ENCODE results near the gene PSTPIP2. TPM values are rescaled to one million over a fixed set of nuclear protein-coding genes. Genes with fewer than 3 reads are reported as not detected.
"Not testable (repeated sequence)": the region's sequence is repeated elsewhere in the genome, so short reads cannot be mapped to it uniquely, and the experiment has no call there.

The PSTPIP2 gene
- total RNA-seq, 2 donors from 2014 or later = 2.5 to 3.2 TPM

GRCh38 chr18:46072376-46072867 is 362 bp upstream of the PSTPIP2 start:
- DNase-seq (no peak), ATAC-seq (no peak)
- intact Hi-C loops (cut with DNase I) = loop anchor here in 1 of 2 donors (10.0 kb wide), 1 partner anchor 98 kb away; no protein-coding TSS in a partner anchor

DNA sequence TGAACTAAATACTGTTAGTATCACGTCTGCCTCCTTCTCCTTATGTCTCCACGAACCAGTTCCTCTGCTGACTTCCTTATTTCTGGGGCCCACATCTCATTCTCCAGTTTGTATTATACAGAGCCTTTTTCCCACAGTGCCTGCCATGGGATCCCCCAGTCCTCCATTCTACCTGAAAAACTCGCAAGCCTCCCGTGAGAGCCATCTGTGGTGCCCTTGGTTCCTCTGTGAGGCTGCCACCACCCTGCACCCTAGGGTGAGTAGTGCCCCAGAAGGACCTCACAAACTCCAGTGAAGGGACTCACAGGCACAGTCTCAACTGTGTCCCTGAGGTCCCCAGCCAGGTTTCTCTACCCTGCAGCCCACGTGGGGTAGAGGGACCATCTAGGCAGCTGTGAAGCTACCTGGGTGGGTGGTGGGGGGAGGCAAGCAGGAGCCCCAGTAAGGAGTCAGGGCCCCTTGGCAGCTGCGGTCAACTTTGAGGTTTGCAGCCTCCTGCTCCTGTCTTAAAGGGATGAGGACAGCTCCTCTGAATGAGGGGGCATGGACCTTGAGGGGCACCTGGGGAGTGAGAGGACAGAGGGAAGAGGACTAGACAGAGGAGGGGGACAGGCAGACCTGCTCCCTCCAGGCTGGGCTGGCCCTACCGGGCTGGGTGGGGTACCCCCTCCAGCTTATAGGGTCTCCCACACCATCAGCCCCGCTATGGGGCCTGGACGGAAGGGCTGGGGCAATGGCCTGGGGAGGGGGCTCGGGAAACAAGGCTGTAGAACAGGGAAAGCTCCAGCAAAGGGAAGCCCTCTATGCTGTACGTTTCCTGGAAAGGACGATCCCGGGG is 1.0 kb downstream of the PSTPIP2 start:
- ATAC-seq = peak; percentile 4
- intact Hi-C loops (cut with DNase I) = loop anchor here in 1 of 2 donors (10.0 kb wide), 1 partner anchor 96 kb away; no protein-coding TSS in a partner anchor
- DNase-seq = no peak

DNA sequence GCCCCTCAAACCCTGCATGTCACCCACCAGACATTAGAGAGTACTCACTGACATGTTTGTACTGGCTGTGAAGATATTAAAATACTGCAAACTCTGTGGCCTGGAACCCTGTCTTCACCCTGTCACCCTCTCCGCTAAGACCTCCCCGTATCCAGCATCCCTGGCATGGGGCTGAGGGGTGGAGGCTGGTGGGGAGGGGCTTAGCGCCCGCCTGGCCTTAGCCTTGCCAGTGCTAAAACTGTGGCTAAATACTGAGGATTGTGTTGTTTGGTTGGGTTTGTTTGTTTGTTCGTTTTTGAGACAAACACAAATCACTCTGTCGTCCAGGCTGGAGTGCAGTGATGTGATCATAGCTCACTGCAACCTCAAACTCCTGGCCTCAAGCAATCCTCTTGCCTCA is 1.8 kb downstream of the PSTPIP2 start:
- intact Hi-C loops (cut with DNase I) = loop anchor here in 1 of 2 donors (10.0 kb wide), 1 partner anchor 95 kb away; no protein-coding TSS in a partner anchor
- no peak for ATAC-seq
- DNase-seq = no peak

DNA sequence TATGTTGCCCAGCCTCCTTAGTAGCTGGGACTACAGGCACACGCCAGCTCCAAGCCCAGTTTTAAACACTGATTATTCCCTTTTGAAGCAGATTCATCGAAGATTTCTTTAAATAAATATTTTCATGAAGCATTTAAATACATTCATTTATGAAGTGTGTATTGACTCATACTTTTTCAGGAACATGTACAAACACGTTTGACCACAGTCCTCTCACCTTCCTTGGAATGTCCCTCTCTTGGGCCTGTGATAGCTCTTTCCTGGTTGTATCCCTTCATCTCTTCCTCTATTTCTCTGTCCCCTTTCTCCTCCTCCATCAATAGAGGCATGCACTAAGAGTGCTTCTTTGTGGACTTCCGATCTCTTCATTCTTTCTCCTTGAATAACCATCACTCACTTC is 2.5 kb downstream of the PSTPIP2 start:
- ATAC-seq = no peak
- no peak for DNase-seq
- intact Hi-C loops (cut with DNase I) = loop anchor here in 1 of 2 donors (10.0 kb wide), 1 partner anchor 395 kb away; no protein-coding TSS in a partner anchor

DNA sequence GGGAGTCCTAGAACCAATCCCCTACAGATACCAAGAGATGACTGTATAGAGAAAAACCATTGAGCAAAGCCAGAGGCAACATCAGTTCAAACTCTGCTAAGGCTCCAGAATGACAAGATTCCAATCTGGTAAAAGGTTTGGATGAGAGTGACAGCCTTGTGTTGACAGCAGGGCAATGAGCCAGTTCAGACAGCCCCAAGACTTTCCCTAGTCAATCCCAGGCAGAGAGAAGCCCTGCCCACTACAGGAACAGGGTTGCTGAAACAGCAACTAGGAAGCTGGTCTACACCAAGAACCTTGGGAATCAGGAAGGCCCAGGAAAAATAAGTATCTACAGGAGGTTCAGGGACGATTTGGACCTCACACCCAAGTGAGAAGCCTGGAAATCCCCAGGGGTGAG is 3.3 kb downstream of the PSTPIP2 start:
- intact Hi-C loops (cut with DNase I) = loop anchor here in 1 of 2 donors (10.0 kb wide), 1 partner anchor 394 kb away; no protein-coding TSS in a partner anchor
- DNase-seq (no peak), ATAC-seq (no peak)

GRCh38 chr18:46067438-46068007 is 4.5 kb downstream of the PSTPIP2 start:
- DNase-seq = no peak
- no peak for ATAC-seq
- intact Hi-C loops (cut with DNase I) = loop anchor here in 1 of 2 donors (10.0 kb wide), 1 partner anchor 393 kb away; no protein-coding TSS in a partner anchor

DNA sequence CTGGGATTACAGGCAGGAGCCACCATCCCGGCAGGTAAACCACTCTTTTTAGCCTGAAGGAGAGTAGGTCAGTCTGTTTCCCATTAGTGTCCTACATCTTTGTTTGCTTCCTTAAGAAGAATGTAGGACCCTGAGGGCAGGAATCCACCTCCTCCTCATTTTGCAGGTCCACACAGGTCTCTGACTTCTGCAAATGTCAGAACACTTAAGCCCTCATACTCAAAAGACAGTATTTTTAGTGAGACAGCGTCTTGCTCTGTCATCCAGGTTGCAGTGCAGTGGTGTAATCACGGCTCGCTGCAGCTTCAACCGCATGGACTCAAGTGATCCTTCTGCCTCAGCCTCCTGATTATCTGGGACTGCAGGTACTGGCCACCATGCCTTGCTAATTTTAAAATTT is 9.3 kb downstream of the PSTPIP2 start:
- DNase-seq (no peak), ATAC-seq (no peak)
- intact Hi-C loops (cut with DNase I) = loop anchor here in 1 of 2 donors (10.0 kb wide), 1 partner anchor 388 kb away; no protein-coding TSS in a partner anchor

- no peak for DNase-seq
- intact Hi-C loops (cut with DNase I) = loop anchor here in 1 of 2 donors (10.0 kb wide), 1 partner anchor 387 kb away; no protein-coding TSS in a partner anchor
- ATAC-seq = no peak
These were observed 10.3 kb downstream of the PSTPIP2 start for GRCh38 chr18:46061796-46062195.

GRCh38 chr18:46061387-46061786 is 10.7 kb downstream of the PSTPIP2 start:
- intact Hi-C loops (cut with DNase I) = loop anchor here in 1 of 2 donors (10.0 kb wide), 1 partner anchor 387 kb away; no protein-coding TSS in a partner anchor
- ATAC-seq (no peak), DNase-seq (no peak)

DNA sequence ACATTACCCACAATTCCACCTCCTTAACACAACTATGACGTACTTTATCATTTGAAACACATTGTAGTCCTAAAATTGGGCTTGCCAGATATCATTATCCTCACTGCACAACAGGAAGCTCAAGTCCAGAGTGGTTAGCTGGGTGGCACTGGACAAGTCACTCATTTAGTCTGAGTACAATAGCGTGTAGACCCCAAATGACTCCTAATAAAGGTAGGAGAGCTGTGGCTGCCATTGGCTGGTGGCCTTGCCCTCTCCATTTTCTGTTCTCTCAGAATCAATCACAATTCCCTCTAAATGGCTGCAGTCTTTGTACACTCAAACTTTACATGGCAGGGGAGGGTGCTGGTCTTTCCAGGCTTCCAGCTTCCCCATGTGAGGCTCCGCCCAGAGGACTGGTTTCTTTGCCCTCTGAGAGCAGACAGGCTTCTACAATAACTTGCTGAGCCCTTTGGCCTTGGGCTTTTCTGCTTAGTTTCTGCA is 11.7 kb downstream of the PSTPIP2 start:
- intact Hi-C loops (cut with DNase I) = loop anchor here in 1 of 2 donors (10.0 kb wide), 1 partner anchor 386 kb away; no protein-coding TSS in a partner anchor
- no peak for ATAC-seq
- DNase-seq = no peak

- ATAC-seq (no peak), DNase-seq (no peak)
- intact Hi-C loops (cut with DNase I) = no loop called here
These were observed 16.2 kb downstream of the PSTPIP2 start for GRCh38 chr18:46055838-46056230.

- intact Hi-C loops (cut with DNase I) = no loop called here
- ATAC-seq = no peak
- no peak for DNase-seq
These were observed 16.9 kb downstream of the PSTPIP2 start for GRCh38 chr18:46054956-46055837.

- ATAC-seq (no peak), DNase-seq (no peak)
- intact Hi-C loops (cut with DNase I) = no loop called here
These were observed 18.5 kb downstream of the PSTPIP2 start for GRCh38 chr18:46053368-46054095.

DNA sequence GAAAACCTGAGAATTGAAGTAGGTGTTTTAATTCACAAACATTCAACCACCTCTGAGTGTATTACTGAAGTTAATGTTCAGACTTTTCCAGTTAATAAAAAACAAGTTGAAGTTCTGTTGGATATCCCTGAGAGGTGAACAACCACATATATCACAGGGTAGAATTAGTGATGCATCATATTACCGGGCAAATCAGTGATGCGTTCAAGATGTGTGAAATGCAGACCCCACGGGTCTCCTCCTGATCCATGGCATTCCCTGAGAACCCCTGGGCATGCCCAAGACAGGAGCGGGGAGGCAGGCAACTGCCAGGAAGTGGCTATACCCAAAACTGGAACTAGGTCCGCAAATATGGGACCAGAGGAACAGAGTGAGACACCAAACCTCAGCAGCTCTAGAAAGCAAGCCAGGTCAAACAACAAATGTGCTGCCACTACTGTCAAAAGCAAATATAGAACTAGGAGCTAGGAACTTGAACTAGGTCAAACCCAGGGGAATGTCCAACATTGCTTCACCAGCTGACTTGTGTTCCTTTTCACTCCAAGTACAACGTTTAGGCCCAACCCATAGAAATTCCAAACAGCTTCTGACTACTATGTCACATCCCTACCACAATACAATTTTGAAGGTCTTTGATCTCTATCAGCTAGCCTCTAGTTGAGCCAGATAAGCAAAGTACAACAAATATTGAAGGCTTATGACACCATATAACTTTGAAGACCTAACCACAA is 20.2 kb downstream of the PSTPIP2 start:
- ATAC-seq = peak in 1 of 2 donors; percentile 19
- no peak for DNase-seq
- intact Hi-C loops (cut with DNase I) = no loop called here

GRCh38 chr18:46050268-46050667 is 21.8 kb downstream of the PSTPIP2 start:
- no peak for ATAC-seq
- intact Hi-C loops (cut with DNase I) = no loop called here
- no peak for DNase-seq

DNA sequence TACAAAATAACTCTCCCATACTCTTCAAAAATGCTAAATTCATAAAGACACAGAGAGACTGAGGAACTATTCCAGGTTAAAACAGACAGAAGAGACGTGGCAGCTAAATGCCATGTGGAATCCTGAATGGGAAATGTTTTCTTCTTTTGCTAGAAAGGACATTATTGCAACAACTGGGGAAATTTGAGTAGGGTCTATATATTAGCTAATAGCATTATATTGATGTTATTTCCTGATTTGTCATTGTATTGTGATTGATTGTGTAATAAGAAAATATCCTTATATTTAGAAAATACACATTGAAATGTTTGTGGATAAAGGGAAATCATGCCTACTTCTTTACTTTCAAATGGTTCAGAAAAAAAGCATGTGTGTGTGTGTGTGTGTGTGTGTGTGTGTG is 23.4 kb downstream of the PSTPIP2 start:
- intact Hi-C loops (cut with DNase I) = no loop called here
- ATAC-seq (no peak), DNase-seq (no peak)

DNA sequence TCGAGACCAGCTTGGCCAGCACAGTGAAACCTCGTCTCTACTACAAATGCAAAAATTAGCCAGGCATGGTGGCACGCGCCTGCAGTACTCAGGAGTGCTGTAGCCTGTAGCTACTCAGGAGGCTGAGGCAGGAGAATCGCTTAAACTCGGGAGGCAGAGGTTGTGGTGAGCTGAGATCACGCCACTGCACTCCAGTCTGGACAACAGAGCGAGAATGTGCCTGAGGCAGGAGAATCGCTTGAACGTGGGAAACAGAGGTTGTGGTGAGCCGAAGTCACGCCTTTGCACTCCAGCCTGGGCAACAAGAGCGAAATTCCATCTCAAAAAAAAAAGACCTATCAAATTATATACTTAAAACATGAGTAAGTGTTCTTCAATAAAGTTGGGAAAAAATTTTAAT is 24.7 kb downstream of the PSTPIP2 start:
- DNase-seq; ATAC-seq; intact Hi-C loops (cut with DNase I): not testable (repeated sequence)

Data from left cardiac atrium (tissue), 4 donors.